GM03348 (cell line): ENCODE results near the gene OR51S1.
"Not testable (repeated sequence)": the region's sequence is repeated elsewhere in the genome, so short reads cannot be mapped to it uniquely, and the experiment has no call there.

ENCODE experiments used
- DNase-seq: peaks from one replicate; pipeline ENCODE4 v3.0.0; 2012; ENCODE audit warnings: low spot score

OR51S1 gene

GRCh38 chr11:4804280-4804679 lies 44.7 kb downstream of the OR51S1 start, which contains the start of gene OR52R1:
Gene OR52R1 (minus strand): TSS chr11:4804380. CDS start chr11:4804380, 0 bp downstream.
- no peak for DNase-seq

GRCh38 chr11:4801316-4801715 lies 47.7 kb downstream of the OR51S1 start:
- not testable (repeated sequence) for DNase-seq

- no peak for DNase-seq
These were observed 50.4 kb downstream of the OR51S1 start for GRCh38 chr11:4798427-4799183.
